Activated T-cell treated with anti-CD3 and anti-CD28 coated beads, Interleukin-2, amount 50 U/mL, for 4 hours (primary cell): ENCODE measurements around the gene STMP1. TPM values are rescaled to one million over a fixed set of nuclear protein-coding genes. Genes with fewer than 3 reads are reported as not detected.

Experiments used
- ATAC-seq, 2 donors: fragments of 200-7000 bp; cut with Tn5 transposase; one replicate each; pipeline ENCODE4 v1.10.0; 2021
- DNase-seq: peaks from one replicate; pipeline ENCODE4 v3.0.0-alpha.2; 2020
- H3K27me3 Mint-ChIP-seq: one replicate; pipeline ENCODE4 v1.8.0; 2021; ENCODE audit warnings: low read depth, mixed read lengths
- H3K36me3 Mint-ChIP-seq: one replicate; pipeline ENCODE4 v1.8.0; 2022; ENCODE audit warnings: mixed read lengths; ENCODE audit not compliant: insufficient read depth
- H3K4me1 Mint-ChIP-seq: one replicate; pipeline ENCODE4 v1.8.0; 2021; ENCODE audit warnings: low read depth, mixed read lengths
- H3K4me3 Mint-ChIP-seq: one replicate; pipeline ENCODE4 v1.8.0; 2021; ENCODE audit warnings: mild to moderate bottlenecking, moderate library complexity, mixed read lengths
- H3K9me3 Mint-ChIP-seq: one replicate; pipeline ENCODE4 v1.8.0; 2021; ENCODE audit warnings: mixed read lengths
- total RNA-seq, 3 donors: library from RNA; stranded (reverse); gene quantifications; one replicate each; pipeline ENCODE4 v1.2.1, GENCODE V29; 2021

The STMP1 gene
- total RNA-seq, 3 donors from 2014 or later: 17.2 to 20.6 (median 19.8) TPM

DNA sequence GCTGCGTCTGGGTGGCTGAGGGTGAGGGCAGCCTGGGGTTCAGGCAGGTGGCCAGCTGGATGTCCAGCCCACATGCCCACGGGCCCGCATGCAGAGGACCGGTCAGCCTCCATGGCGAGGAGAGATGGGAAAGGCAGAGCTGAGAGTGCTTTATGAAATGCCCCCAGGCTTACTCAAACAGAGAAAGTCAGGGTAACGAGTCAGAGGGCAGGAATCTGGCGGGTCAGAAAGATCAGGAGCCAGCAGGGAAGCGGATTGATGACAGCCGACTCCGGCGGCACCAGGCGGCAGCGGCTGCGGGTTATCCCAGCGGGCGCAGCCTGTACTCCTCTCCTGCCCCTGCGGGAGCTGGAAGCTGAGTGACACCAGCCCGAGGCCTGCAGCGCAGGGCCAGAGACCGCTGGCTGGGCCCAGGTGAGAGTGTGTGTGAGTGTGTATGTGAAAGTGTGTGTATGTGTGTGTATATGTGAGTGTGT is 52.3 kb downstream of the STMP1 start:
- Mint-ChIP-seq H3K9me3 (no peaks in the 10 kb centered on the region), H3K27me3 (peaks cover 9% of the 10 kb centered on the region), H3K4me1 (no peaks in the 10 kb centered on the region), H3K36me3 (no peaks in the 10 kb centered on the region), H3K4me3 (no peak overlapping the region)
- no peak for ATAC-seq
- no peak for DNase-seq

DNA sequence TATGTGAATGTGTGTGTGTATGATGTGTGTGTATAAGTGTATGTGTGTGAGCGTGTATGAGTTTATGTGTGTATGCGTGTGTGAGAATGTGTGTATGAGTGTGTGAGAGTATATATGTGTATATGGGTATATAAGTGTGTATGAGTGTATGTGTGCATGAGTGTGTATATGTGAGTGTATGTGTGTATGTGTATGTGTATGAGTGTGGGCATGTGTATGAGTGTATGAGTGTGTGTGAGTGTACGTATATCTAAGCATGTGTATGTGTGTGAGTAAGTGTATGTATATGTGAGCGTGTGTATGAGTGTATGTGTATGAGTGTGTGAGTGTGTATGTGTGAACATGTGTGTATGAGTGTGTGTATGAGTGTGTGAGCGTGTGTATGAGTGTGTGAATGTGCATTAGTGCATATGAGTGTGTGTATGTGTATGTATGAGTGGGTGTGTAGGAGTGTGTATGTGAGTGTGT is 52.8 kb downstream of the STMP1 start:
- no peaks in the 10 kb centered on the region for H3K9me3 Mint-ChIP-seq
- DNase-seq (no peak), ATAC-seq (no peak)
- no peaks in the 10 kb centered on the region for H3K4me1 Mint-ChIP-seq
- H3K36me3 Mint-ChIP-seq: no peaks in the 10 kb centered on the region
- no peak overlapping the region for H3K4me3 Mint-ChIP-seq
- peaks cover 9% of the 10 kb centered on the region for H3K27me3 Mint-ChIP-seq

DNA sequence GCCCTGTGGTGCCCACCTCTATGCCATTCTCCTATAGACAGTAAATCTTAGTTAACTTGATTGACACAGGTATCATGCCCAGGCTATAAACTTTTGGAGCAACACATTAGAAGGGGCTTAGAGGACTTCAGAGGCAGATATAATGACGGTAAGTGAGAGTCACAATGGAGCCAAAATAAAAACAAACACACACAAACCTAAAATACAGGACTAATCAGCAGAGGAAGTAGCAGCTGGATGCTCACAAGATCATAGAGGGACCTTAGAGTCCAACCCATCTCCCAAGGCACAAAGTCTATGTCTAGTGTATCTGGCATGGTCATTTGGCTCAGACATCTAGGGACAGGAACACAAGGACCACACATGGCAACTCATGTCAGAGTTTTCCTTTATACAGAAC is 53.4 kb downstream of the STMP1 start:
- peaks cover 11% of the 10 kb centered on the region for H3K27me3 Mint-ChIP-seq
- DNase-seq (no peak), ATAC-seq (no peak)
- H3K9me3 Mint-ChIP-seq: no peaks in the 10 kb centered on the region
- H3K4me3 Mint-ChIP-seq: no peak overlapping the region
- H3K36me3 Mint-ChIP-seq: no peaks in the 10 kb centered on the region
- no peaks in the 10 kb centered on the region for H3K4me1 Mint-ChIP-seq

DNA sequence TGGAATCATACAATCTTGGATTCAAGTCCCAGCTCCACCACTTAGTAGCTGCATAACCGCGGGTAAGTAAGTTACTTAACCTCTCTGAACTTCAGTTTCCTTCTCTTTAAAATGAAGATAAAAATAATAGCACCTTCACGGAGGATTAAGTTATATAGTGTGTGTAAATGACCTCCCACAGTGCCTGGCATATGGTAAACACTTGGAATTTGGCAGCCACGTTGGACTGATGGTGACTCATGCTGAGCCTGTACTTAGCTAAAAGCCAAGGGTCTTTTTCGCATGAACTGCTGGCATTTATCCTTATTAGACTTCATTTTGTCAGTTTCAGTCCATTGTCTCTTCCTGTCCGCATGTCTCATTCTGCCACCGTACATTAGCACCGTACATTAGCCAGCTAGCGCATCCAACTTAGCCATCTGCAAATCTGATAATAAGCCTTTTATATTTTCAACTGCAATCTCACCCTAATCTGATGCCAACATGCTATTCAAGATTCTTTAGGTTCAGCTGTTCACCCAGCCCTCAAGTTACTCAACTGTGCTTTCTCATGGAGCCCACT is 54.4 kb downstream of the STMP1 start:
- no peak overlapping the region for H3K4me3 Mint-ChIP-seq
- H3K9me3 Mint-ChIP-seq: no peaks in the 10 kb centered on the region
- DNase-seq: no peak
- H3K36me3 Mint-ChIP-seq: no peaks in the 10 kb centered on the region
- H3K27me3 Mint-ChIP-seq: peaks cover 18% of the 10 kb centered on the region
- no peak for ATAC-seq
- no peaks in the 10 kb centered on the region for H3K4me1 Mint-ChIP-seq

DNA sequence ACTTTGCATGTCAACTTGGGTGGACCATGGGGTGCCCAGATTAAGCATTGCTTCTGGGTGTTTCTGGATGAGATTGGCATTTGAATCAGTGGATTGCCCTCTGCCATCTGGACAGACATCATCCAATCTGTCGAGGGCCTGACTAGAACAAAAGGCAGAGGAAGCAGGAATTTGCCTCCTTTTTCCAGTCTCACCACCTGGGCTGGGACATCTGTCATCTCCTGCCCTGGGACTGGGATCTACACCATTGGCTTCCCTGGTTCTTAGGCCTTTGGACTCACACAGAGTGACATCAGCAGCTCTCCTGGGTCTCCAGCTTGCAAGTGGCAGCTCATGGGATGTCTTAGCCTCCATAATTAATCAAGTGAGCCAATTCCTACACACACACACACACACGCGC is 55.4 kb downstream of the STMP1 start:
- Mint-ChIP-seq H3K4me3 (no peak overlapping the region), H3K9me3 (no peaks in the 10 kb centered on the region), H3K4me1 (no peaks in the 10 kb centered on the region), H3K27me3 (peaks cover 18% of the 10 kb centered on the region), H3K36me3 (no peaks in the 10 kb centered on the region)
- no peak for ATAC-seq
- DNase-seq: no peak

DNA sequence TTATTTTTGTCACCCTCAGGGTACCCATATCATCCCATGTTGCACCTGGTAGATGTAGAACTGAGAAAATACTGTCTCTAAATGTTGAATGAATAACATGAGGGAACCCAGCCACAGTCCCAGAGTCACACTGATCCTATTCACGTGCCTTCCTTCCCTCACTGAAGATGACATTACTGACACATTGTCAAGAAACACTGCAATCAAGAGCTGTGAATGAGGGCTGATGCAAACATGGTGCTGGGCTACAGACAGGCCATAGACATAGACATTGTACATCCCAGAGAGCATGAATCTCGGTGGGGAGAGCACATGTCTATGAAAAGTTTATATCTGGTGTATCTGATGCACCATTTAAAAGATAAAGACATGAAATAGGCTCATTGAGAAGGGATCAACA is 55.9 kb downstream of the STMP1 start:
- ATAC-seq: no peak

DNA sequence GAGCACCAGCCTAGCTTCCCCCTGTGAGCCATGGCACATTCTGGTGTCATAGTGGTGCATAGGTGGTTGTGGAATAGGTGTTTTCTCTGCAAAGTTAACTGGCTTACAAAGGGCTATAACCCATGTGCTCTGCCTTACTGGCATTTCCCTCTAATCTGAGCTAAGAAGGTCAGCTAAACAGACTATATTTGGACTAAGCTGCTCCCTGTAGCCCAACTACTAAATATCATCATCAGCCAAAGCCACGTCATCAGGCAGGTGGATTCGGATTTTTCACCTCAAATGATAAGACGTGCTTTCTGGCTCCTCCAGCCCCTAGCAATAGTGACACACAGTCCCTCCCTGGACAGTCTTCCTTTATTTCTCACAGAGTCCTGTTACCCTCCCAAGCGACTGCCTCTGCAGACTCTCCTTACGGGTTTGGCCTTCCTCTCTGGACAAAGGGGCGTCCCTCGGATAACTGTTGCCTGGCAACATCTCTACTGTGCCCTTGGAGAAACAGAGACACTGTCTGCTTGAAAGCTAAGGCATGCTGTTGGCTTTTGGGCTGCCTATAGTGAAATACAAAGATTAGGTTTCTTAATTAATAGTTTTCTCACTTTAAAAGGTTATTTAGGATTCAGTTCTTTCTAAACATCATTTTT is 56.6 kb downstream of the STMP1 start:
- H3K27me3 Mint-ChIP-seq: peaks cover 18% of the 10 kb centered on the region
- no peak overlapping the region for H3K4me3 Mint-ChIP-seq
- H3K4me1 Mint-ChIP-seq: no peaks in the 10 kb centered on the region
- H3K36me3 Mint-ChIP-seq: no peaks in the 10 kb centered on the region
- ATAC-seq (no peak), DNase-seq (no peak)
- no peaks in the 10 kb centered on the region for H3K9me3 Mint-ChIP-seq

More for the DNA sequence above, 55.9 kb downstream of the STMP1 start:
- no peak for DNase-seq
- Mint-ChIP-seq H3K36me3 (no peaks in the 10 kb centered on the region), H3K4me3 (no peak overlapping the region), H3K27me3 (peaks cover 18% of the 10 kb centered on the region), H3K9me3 (no peaks in the 10 kb centered on the region), H3K4me1 (no peaks in the 10 kb centered on the region)

DNA sequence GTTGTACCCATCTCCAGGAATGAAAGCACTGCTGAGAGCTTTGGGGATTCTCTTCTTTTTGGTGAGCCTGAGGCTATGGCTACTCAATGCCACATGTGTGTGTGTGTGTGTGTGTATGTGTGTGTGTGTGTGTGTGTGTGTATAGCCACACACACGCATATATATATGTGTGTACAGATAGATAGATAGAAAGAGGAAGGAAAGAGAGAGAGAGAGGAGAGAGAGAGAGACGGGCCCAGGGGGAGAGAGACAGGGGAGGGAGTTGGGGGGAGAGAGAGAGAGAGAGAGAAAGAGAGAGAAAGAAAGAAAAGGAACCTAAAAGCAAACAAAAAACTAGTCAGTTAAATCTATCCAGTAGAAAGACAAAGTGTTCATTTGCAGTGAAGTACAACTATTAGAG is 57.4 kb downstream of the STMP1 start:
- H3K4me1 Mint-ChIP-seq: no peaks in the 10 kb centered on the region
- peaks cover 18% of the 10 kb centered on the region for H3K27me3 Mint-ChIP-seq
- no peak overlapping the region for H3K4me3 Mint-ChIP-seq
- ATAC-seq (no peak), DNase-seq (no peak)
- no peaks in the 10 kb centered on the region for H3K36me3 Mint-ChIP-seq
- H3K9me3 Mint-ChIP-seq: no peaks in the 10 kb centered on the region

DNA sequence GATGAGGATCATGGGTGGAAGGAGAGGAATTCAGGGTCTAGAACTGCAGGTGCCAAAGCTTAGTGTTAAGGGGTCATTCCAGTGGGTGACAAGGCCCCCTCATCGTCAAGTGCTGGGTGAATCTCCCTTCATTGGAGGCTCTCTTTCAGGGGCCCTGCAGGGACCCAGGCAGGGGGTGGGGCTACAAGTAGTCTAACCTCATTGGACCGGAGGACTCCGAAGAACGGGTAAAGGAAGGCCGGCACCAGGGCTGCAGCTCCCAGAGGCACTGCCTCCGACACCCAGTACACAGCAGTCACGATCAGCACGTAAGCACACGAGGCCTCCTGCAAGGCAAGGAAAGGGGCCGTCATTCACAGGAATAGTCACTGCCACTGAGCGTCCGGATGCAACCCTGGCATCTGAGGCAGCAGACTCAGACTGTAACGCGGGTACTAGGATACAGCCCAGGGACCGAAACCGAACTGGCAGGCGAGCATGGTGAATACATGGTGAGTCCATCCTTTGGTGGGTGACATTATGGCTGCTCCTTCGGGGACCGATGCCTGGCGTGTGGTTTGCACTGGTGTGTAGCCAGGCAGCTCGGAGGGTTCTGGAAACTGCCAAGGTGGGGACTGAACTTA is 59.0 kb downstream of the STMP1 start:
- H3K4me3 Mint-ChIP-seq: no peak overlapping the region
- peaks cover 18% of the 10 kb centered on the region for H3K27me3 Mint-ChIP-seq
- H3K9me3 Mint-ChIP-seq: no peaks in the 10 kb centered on the region
- H3K36me3 Mint-ChIP-seq: no peaks in the 10 kb centered on the region
- DNase-seq: no peak
- no peak for ATAC-seq
- H3K4me1 Mint-ChIP-seq: no peaks in the 10 kb centered on the region

DNA sequence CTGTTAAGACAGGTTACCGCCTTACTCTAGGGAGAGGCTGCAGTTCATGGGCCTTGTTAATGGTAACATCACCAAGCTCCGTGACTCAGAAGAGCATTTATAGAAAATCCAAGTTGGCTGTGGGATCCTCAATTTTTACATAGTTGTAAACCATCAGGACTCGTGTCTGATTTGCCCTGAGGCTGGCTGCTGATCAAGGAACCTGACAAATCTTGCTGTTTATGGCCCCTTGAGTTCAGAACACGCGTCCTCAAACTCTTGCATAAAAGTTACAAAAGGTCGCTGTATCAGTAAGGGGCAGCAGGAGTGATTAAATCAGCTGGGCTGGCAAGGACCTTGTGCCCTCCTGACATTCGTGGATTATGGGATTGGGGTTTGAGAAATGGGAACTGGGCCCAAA is 61.1 kb downstream of the STMP1 start:
- Mint-ChIP-seq H3K9me3 (no peaks in the 10 kb centered on the region), H3K36me3 (no peaks in the 10 kb centered on the region), H3K27me3 (peaks cover 13% of the 10 kb centered on the region), H3K4me3 (no peak overlapping the region), H3K4me1 (no peaks in the 10 kb centered on the region)
- ATAC-seq: no peak
- no peak for DNase-seq

Other genes starting within 250 kb of the STMP1 start
- gene CNOT4, start 152.4 kb upstream of the STMP1 start, total RNA-seq: 10 to 100 TPM; 14.2 to 17.3 (median 15.7) TPM
- gene NUP205, start 104.6 kb upstream of the STMP1 start, total RNA-seq: 100 to 1,000 TPM; 102 to 128 (median 125) TPM
- gene SLC13A4, start 65.7 kb downstream of the STMP1 start, total RNA-seq: not detected
- gene FAM180A, start 86.3 kb downstream of the STMP1 start, total RNA-seq: not detected